ENCODE results near the gene FILIP1L. TPM values are rescaled to one million over a fixed set of nuclear protein-coding genes. Genes with fewer than 3 reads are reported as not detected.
A peak's percentile ranks its signal among the peaks of the same experiment; 100 is the strongest.

The FILIP1L gene
- total RNA-seq, 1 donor from 2014 or later = 29.2 TPM

DNA sequence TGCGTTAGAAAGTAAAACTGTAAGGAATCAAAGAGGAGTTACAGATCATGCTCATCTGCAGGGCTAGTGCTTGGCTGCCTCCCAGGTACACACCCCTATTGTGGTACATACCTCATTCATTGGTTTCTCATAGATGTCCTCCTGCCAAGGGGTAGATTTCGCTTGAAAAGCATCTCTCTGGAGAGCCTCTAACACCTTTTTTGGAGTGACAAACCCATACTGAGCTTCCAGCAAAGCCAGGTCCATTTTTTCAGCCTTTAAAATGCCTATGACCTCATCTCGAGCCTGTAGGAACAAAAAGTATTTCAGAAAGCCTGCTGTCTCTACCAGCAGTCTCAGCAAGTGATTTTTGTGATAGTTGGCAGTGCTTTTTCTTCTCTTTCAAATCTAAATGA lies 184.6 kb downstream of the FILIP1L start:
- Histone ChIP-seq H3K27me3 (ENCODE audit: control insufficient read depth in 3 of 3, insufficient read depth in 3 of 3, low read length in 3 of 3) (no peaks in the 10 kb centered on the region), H3K36me3 (ENCODE audit: control insufficient read depth in 3 of 3, insufficient read depth in 3 of 3, low read length in 3 of 3) (peaks cover 0 to 19% (median 18%) of the 10 kb centered on the region in 3 donors), H3K9me3 (ENCODE audit: control insufficient read depth in 3 of 3, low read length in 3 of 3) (no peaks in the 10 kb centered on the region), H3K4me3 (ENCODE audit: low read length in 3 of 3) (peak overlapping the region in 1 of 3 donors; percentile 4), H3K9ac (ENCODE audit: low read depth in 1 of 3, low read length in 3 of 3) (peak overlapping the region in 1 of 3 donors; percentile 22), H3K4me1 (ENCODE audit: control insufficient read depth in 3 of 3, insufficient read depth in 3 of 3, low read length in 3 of 3) (peaks cover 20 to 27% (median 26%) of the 10 kb centered on the region in 3 donors), H3K27ac (ENCODE audit: low read depth, low read length) (peak overlapping the region; percentile 58)

- H3K36me3 ChIP-seq (ENCODE audit: control insufficient read depth in 3 of 3, insufficient read depth in 3 of 3, low read length in 3 of 3) = peaks cover 0 to 20% (median 20%) of the 10 kb centered on the region in 3 donors
- peak overlapping the region in 1 of 3 donors; percentile 22 for H3K9ac ChIP-seq (ENCODE audit: low read depth in 1 of 3, low read length in 3 of 3)
- H3K27ac ChIP-seq (ENCODE audit: low read depth, low read length) = peak overlapping the region; percentile 58
- peaks cover 19 to 27% (median 26%) of the 10 kb centered on the region in 3 donors for H3K4me1 ChIP-seq (ENCODE audit: control insufficient read depth in 3 of 3, insufficient read depth in 3 of 3, low read length in 3 of 3)
- H3K9me3 ChIP-seq (ENCODE audit: control insufficient read depth in 3 of 3, low read length in 3 of 3) = no peaks in the 10 kb centered on the region
- no peaks in the 10 kb centered on the region for H3K27me3 ChIP-seq (ENCODE audit: control insufficient read depth in 3 of 3, insufficient read depth in 3 of 3, low read length in 3 of 3)
- peak overlapping the region in 1 of 3 donors; percentile 4 for H3K4me3 ChIP-seq (ENCODE audit: low read length in 3 of 3)
Measured at GRCh38 chr3:99928771-99929744, 185.2 kb downstream of the FILIP1L start.

DNA sequence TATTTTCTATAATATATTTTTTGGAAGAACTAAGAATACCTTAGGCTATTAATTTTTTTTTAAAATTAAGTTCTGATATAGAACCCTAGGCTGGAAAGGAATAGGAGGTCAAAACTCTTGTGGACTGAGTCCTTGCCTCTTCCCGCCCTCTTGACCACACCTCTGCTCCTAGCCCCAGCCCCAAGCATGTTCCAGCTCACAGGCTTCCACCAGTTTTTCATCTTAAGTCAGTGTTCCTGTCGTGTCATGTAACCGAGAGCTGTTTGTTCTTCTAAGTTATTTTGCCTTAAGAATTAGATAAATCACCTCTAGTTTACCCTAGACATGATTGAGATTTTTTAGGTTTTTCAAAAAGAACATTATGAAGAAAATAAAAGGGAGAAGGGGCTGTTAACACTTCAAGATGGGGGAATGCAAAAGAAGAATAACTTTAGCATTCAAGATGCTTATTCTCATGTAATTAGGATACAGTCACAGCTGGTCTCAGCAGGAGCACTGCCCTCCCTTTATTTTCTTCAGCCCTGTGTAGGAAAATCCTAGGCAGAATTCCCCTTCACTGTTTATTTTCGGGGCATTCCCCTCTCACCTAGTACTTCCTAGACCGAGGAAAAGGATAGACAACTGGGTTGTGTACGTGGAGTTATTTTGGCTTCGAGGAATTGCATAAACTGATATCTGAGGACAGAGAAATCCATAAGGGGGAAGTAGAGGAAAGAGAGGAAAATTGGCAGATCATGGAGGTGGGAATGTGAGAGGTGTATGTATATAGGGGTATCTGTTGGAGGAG lies 186.4 kb downstream of the FILIP1L start:
- Histone ChIP-seq H3K9me3 (ENCODE audit: control insufficient read depth in 3 of 3, low read length in 3 of 3) (no peaks in the 10 kb centered on the region), H3K27me3 (ENCODE audit: control insufficient read depth in 3 of 3, insufficient read depth in 3 of 3, low read length in 3 of 3) (no peaks in the 10 kb centered on the region), H3K27ac (ENCODE audit: low read depth, low read length) (peak overlapping the region; percentile 58), H3K9ac (ENCODE audit: low read depth in 1 of 3, low read length in 3 of 3) (no peak overlapping the region), H3K4me3 (ENCODE audit: low read length in 3 of 3) (no peak overlapping the region), H3K36me3 (ENCODE audit: control insufficient read depth in 3 of 3, insufficient read depth in 3 of 3, low read length in 3 of 3) (peaks cover 9 to 24% (median 21%) of the 10 kb centered on the region in 3 donors), H3K4me1 (ENCODE audit: control insufficient read depth in 3 of 3, insufficient read depth in 3 of 3, low read length in 3 of 3) (peaks cover 19 to 27% (median 26%) of the 10 kb centered on the region in 3 donors)

GRCh38 chr3:99925584-99926230 lies 188.6 kb downstream of the FILIP1L start:
- no peak overlapping the region for H3K4me3 ChIP-seq (ENCODE audit: low read length in 3 of 3)
- H3K9ac ChIP-seq (ENCODE audit: low read depth in 1 of 3, low read length in 3 of 3) = no peak overlapping the region
- no peaks in the 10 kb centered on the region for H3K9me3 ChIP-seq (ENCODE audit: control insufficient read depth in 3 of 3, low read length in 3 of 3)
- H3K27ac ChIP-seq (ENCODE audit: low read depth, low read length) = peak overlapping the region; percentile 10
- peaks cover 32 to 36% (median 34%) of the 10 kb centered on the region in 3 donors for H3K4me1 ChIP-seq (ENCODE audit: control insufficient read depth in 3 of 3, insufficient read depth in 3 of 3, low read length in 3 of 3)
- no peaks in the 10 kb centered on the region for H3K27me3 ChIP-seq (ENCODE audit: control insufficient read depth in 3 of 3, insufficient read depth in 3 of 3, low read length in 3 of 3)
- H3K36me3 ChIP-seq (ENCODE audit: control insufficient read depth in 3 of 3, insufficient read depth in 3 of 3, low read length in 3 of 3) = peaks cover 9 to 25% (median 24%) of the 10 kb centered on the region in 3 donors

DNA sequence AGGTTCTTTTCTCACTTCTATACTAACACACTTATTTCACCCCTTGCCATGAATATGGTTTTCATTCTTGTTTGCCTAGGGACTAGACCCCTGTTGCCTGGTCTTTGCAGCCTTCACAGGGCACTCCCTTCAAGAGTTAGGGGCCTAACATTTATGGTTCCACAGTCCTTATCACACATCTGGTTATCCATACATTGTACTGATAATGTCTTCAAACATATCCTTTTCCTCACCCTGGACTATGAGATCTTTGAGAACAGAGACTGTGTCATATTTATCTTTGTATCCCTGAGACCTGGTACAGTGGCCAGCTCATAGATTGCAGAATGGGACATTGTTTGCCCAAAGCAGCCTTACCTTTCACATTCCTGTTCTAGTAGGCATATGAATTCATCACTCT lies 190.4 kb downstream of the FILIP1L start:
- Histone ChIP-seq H3K4me1 (ENCODE audit: control insufficient read depth in 3 of 3, insufficient read depth in 3 of 3, low read length in 3 of 3) (peaks cover 22 to 30% (median 22%) of the 10 kb centered on the region in 3 donors), H3K27me3 (ENCODE audit: control insufficient read depth in 3 of 3, insufficient read depth in 3 of 3, low read length in 3 of 3) (no peaks in the 10 kb centered on the region), H3K9me3 (ENCODE audit: control insufficient read depth in 3 of 3, low read length in 3 of 3) (no peaks in the 10 kb centered on the region), H3K9ac (ENCODE audit: low read depth in 1 of 3, low read length in 3 of 3) (no peak overlapping the region), H3K27ac (ENCODE audit: low read depth, low read length) (no peak overlapping the region), H3K4me3 (ENCODE audit: low read length in 3 of 3) (no peak overlapping the region), H3K36me3 (ENCODE audit: control insufficient read depth in 3 of 3, insufficient read depth in 3 of 3, low read length in 3 of 3) (peaks cover 9 to 19% (median 16%) of the 10 kb centered on the region in 3 donors)

DNA sequence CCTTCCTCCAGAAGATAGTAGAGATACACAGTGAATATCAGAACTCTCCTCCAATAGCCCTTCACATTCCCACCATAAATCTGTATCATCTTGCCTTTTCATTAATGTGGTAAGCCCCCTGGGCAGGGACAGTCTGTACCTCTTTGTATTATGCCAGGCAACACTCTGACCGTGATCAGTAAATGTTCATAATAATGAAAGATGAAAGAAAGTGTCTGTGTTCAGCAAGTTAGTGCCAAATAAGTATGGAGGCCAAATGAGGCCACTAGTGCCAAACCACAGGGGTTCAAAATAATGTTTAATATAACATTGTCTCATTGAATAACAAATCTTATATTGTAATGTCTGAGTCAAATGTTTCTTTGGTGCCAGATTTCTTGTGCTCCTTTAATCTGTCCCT lies 192.3 kb downstream of the FILIP1L start:
- Histone ChIP-seq H3K4me3 (ENCODE audit: low read length in 3 of 3) (no peak overlapping the region), H3K4me1 (ENCODE audit: control insufficient read depth in 3 of 3, insufficient read depth in 3 of 3, low read length in 3 of 3) (peaks cover 20 to 26% (median 22%) of the 10 kb centered on the region in 3 donors), H3K27ac (ENCODE audit: low read depth, low read length) (peak overlapping the region; percentile 29), H3K36me3 (ENCODE audit: control insufficient read depth in 3 of 3, insufficient read depth in 3 of 3, low read length in 3 of 3) (peaks cover 9 to 15% (median 12%) of the 10 kb centered on the region in 3 donors), H3K27me3 (ENCODE audit: control insufficient read depth in 3 of 3, insufficient read depth in 3 of 3, low read length in 3 of 3) (no peaks in the 10 kb centered on the region), H3K9ac (ENCODE audit: low read depth in 1 of 3, low read length in 3 of 3) (no peak overlapping the region), H3K9me3 (ENCODE audit: control insufficient read depth in 3 of 3, low read length in 3 of 3) (no peaks in the 10 kb centered on the region)

DNA sequence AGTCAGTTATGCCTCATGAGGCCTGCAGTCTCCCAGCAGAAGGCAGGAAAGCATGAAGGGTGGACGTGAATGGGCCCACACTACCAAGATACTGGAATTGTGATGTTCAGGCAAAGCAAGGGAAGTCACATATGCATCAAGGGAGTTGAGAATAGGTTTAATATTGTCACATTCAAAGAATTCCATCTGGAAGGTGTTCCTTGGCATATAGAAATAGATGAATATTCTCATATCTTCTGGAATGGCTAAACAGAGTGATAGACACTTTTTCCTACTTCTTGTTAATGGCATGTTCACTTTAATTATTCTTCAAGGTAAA lies 193.0 kb downstream of the FILIP1L start:
- Histone ChIP-seq H3K4me1 (ENCODE audit: control insufficient read depth in 3 of 3, insufficient read depth in 3 of 3, low read length in 3 of 3) (peaks cover 20 to 26% (median 22%) of the 10 kb centered on the region in 3 donors), H3K9me3 (ENCODE audit: control insufficient read depth in 3 of 3, low read length in 3 of 3) (no peaks in the 10 kb centered on the region), H3K27ac (ENCODE audit: low read depth, low read length) (peak overlapping the region; percentile 75), H3K27me3 (ENCODE audit: control insufficient read depth in 3 of 3, insufficient read depth in 3 of 3, low read length in 3 of 3) (no peaks in the 10 kb centered on the region), H3K9ac (ENCODE audit: low read depth in 1 of 3, low read length in 3 of 3) (no peak overlapping the region), H3K4me3 (ENCODE audit: low read length in 3 of 3) (peak overlapping the region in 1 of 3 donors; percentile 14), H3K36me3 (ENCODE audit: control insufficient read depth in 3 of 3, insufficient read depth in 3 of 3, low read length in 3 of 3) (peaks cover 9 to 18% (median 11%) of the 10 kb centered on the region in 3 donors)

DNA sequence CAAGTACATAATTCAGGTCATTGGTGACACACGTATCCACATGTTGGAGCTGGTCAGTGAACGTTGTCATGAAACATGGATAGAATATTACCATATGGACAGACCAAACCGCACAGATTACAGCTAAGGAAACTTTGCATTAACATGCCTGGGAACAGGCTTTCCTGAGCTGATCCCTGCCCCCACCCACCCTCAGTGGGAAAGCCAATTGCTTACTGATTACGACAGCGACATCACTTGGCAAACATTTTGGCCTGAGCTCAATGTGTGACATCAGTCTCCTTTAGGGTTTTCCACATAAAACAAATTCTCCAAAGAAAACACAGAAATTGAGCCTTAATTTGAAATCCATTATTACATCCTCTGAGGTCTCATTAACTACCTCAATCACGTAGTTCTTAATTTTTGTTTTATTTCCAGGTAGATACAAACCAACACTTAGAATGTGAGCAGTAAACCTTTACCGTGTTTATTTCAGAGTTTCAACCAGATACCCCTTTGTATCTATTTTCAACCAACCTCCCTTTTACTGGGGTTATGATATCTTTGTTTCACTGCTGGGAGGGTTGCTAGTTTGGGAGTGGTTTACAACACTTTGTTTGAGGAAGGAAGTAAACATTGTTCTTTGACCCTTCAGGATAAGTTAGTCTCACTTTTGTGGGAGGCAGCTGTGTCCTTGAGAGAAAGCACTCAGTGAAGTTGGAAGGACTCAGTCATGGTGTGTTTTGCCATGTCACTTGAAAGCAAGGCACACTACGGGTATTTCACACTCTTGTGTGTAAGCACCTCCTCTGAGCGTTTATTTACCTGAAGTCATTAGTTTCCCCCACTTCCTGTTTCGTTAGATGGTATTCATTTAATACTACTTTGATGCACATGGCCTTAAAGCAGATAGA lies 193.6 kb downstream of the FILIP1L start:
- Histone ChIP-seq H3K4me1 (ENCODE audit: control insufficient read depth in 3 of 3, insufficient read depth in 3 of 3, low read length in 3 of 3) (peaks cover 20 to 23% (median 22%) of the 10 kb centered on the region in 3 donors), H3K27ac (ENCODE audit: low read depth, low read length) (peak overlapping the region; percentile 75), H3K9ac (ENCODE audit: low read depth in 1 of 3, low read length in 3 of 3) (no peak overlapping the region), H3K9me3 (ENCODE audit: control insufficient read depth in 3 of 3, low read length in 3 of 3) (no peaks in the 10 kb centered on the region), H3K27me3 (ENCODE audit: control insufficient read depth in 3 of 3, insufficient read depth in 3 of 3, low read length in 3 of 3) (no peaks in the 10 kb centered on the region), H3K4me3 (ENCODE audit: low read length in 3 of 3) (peak overlapping the region in 1 of 3 donors; percentile 14), H3K36me3 (ENCODE audit: control insufficient read depth in 3 of 3, insufficient read depth in 3 of 3, low read length in 3 of 3) (peaks cover 9 to 18% (median 14%) of the 10 kb centered on the region in 3 donors)

DNA sequence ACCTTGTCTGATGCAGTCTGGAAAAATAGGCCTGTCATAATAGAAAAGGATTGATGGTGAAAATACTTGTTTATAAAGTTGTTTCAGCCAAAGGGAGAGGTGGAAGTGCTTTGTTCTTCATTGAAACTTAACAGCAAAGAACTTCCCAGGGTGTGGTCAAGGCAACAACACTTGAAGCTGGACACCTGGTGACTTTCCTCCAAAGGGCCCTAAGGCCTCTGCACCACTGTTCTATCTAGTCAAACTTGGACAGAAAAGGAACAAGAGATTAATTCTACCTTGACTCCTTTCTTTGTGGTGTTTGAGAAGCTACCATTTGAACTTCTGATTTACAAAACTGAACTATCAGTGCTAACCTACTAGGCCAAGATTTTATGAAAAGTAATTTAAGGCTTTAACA lies 194.6 kb downstream of the FILIP1L start:
- peaks cover 9 to 11% (median 9%) of the 10 kb centered on the region in 3 donors for H3K36me3 ChIP-seq (ENCODE audit: control insufficient read depth in 3 of 3, insufficient read depth in 3 of 3, low read length in 3 of 3)
- H3K4me1 ChIP-seq (ENCODE audit: control insufficient read depth in 3 of 3, insufficient read depth in 3 of 3, low read length in 3 of 3) = peaks cover 14 to 19% (median 18%) of the 10 kb centered on the region in 3 donors
- H3K9ac ChIP-seq (ENCODE audit: low read depth in 1 of 3, low read length in 3 of 3) = no peak overlapping the region
- no peaks in the 10 kb centered on the region for H3K9me3 ChIP-seq (ENCODE audit: control insufficient read depth in 3 of 3, low read length in 3 of 3)
- no peak overlapping the region for H3K4me3 ChIP-seq (ENCODE audit: low read length in 3 of 3)
- H3K27me3 ChIP-seq (ENCODE audit: control insufficient read depth in 3 of 3, insufficient read depth in 3 of 3, low read length in 3 of 3) = no peaks in the 10 kb centered on the region
- peak overlapping the region; percentile 17 for H3K27ac ChIP-seq (ENCODE audit: low read depth, low read length)

All from skeletal muscle tissue (tissue), 4 donors.